NCI-H2196 (cell line): ENCODE results near the gene ARRB1.
"Not testable (repeated sequence)": the region's sequence is repeated elsewhere in the genome, so short reads cannot be mapped to it uniquely, and the experiment has no call there.

Source experiments
- DNase-seq: peaks from one replicate; lab custom pipeline; 2025; ENCODE audit not compliant: unreplicated experiment; lab: John Stamatoyannopoulos, UW

The ARRB1 gene

GRCh38 chr11:75371949-75372876 lies 20.8 kb upstream of the ARRB1 start:
- peak; percentile 32 for DNase-seq

- DNase-seq: no peak
Observed at GRCh38 chr11:75369560-75370255, 18.2 kb upstream of the ARRB1 start.

GRCh38 chr11:75366826-75367225 lies 15.4 kb upstream of the ARRB1 start:
- DNase-seq: not testable (repeated sequence)

- DNase-seq: no peak
Observed at GRCh38 chr11:75365711-75366181, 14.3 kb upstream of the ARRB1 start.

GRCh38 chr11:75362285-75362684 lies 10.8 kb upstream of the ARRB1 start:
- DNase-seq: not testable (repeated sequence)

GRCh38 chr11:75356613-75357012 lies 5.2 kb upstream of the ARRB1 start:
- no peak for DNase-seq

- no peak for DNase-seq
Observed at GRCh38 chr11:75355051-75355450, 3.6 kb upstream of the ARRB1 start.

- no peak for DNase-seq
Observed at GRCh38 chr11:75352588-75353206, 1.2 kb upstream of the ARRB1 start.

GRCh38 chr11:75351791-75352587 lies 528 bp upstream of the ARRB1 start:
- peak; percentile 11 for DNase-seq

- DNase-seq: no peak
Observed at GRCh38 chr11:75350743-75351540, 519 bp downstream of the ARRB1 start.

- DNase-seq: no peak
Observed at GRCh38 chr11:75350122-75350742, 1.2 kb downstream of the ARRB1 start.

- DNase-seq: peak; percentile 29
Observed at GRCh38 chr11:75349521-75350116, 1.8 kb downstream of the ARRB1 start.

GRCh38 chr11:75347781-75348566 lies 3.5 kb downstream of the ARRB1 start:
- DNase-seq: peak; percentile 70

- DNase-seq: no peak
Observed at GRCh38 chr11:75346912-75347647, 4.4 kb downstream of the ARRB1 start.

- no peak for DNase-seq
Observed at GRCh38 chr11:75346296-75346695, 5.2 kb downstream of the ARRB1 start.

- DNase-seq: no peak
Observed at GRCh38 chr11:75345455-75346160, 5.9 kb downstream of the ARRB1 start.
